Measurements from ENCODE around the gene MACROD1. TPM values are rescaled to one million over a fixed set of nuclear protein-coding genes. Genes with fewer than 3 reads are reported as not detected.

The MACROD1 gene
- total RNA-seq, 5 donors from 2014 or later (not counting 1 experiment from before 2014, with no cell fraction given), result 6.0 to 14.8 (median 10.4) TPM

DNA sequence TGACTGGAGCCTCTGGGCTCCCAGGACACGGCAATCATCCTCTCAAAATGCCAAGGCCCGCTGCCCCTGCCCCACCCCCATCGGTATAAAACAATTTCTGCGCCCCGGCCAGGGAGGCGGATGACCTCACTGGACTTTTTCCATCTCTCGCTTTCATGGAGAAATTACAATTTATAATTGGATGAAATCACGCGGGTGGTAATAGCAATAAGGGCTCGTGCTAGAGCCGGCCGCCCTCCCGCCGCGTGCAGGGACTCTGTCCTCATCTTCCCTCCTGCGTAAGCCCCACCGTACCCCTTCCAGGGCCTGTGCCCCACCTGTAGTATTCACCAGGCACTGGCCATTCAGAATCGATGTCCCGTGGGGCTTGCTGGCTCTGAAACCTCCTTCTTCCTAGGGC is 64.5 kb downstream of the MACROD1 start:
- WGBS (ENCODE audit: insufficient coverage), result 95% methylated on average over 17 of the region's 19 CpGs
- H3K4me1 Mint-ChIP-seq, result no peaks in the 10 kb centered on the region
- ChIA-PET CTCF (interaction anchor here in 1 of 2 donors (0.5 kb wide), 1 partner anchor 129 kb away, joined by 3 read pairs; no protein-coding TSS in a partner anchor), POLR2A (no interaction called here)
- H3K27me3 Mint-ChIP-seq, result no peaks in the 10 kb centered on the region
- no peak for DNase-seq
- no peak overlapping the region for H3K27ac Mint-ChIP-seq
- ATAC-seq (replicated peaks in 1 of 4), result no peak
- H3K9me3 Mint-ChIP-seq, result no peaks in the 10 kb centered on the region
- Histone ChIP-seq H3K9me3 (no peaks in the 10 kb centered on the region), H3K36me3 (ENCODE audit: control insufficient read depth in 2 of 2, extremely low read depth in 1 of 2, insufficient read depth in 1 of 2, low read length in 1 of 2) (no peaks in the 10 kb centered on the region), H3K4me3 (ENCODE audit: control insufficient read depth in 1 of 2, extremely low read depth in 1 of 2, low read length in 1 of 2) (no peak overlapping the region), H3K27me3 (replicated peaks in 1 of 2; ENCODE audit: control insufficient read depth in 2 of 2, extremely low read depth in 1 of 2, insufficient read depth in 2 of 2, low read length in 1 of 2) (peaks cover 0 to 4% of the 10 kb centered on the region in 2 experiments), H3K27ac (ENCODE audit: low read length) (no peak overlapping the region), H3K4me1 (ENCODE audit: control insufficient read depth in 1 of 2, extremely low read depth in 1 of 2, insufficient read depth in 2 of 2, low read length in 2 of 2) (no peaks in the 10 kb centered on the region)
- no peak overlapping the region for H3K4me3 Mint-ChIP-seq
- H3K36me3 Mint-ChIP-seq, result no peaks in the 10 kb centered on the region

DNA sequence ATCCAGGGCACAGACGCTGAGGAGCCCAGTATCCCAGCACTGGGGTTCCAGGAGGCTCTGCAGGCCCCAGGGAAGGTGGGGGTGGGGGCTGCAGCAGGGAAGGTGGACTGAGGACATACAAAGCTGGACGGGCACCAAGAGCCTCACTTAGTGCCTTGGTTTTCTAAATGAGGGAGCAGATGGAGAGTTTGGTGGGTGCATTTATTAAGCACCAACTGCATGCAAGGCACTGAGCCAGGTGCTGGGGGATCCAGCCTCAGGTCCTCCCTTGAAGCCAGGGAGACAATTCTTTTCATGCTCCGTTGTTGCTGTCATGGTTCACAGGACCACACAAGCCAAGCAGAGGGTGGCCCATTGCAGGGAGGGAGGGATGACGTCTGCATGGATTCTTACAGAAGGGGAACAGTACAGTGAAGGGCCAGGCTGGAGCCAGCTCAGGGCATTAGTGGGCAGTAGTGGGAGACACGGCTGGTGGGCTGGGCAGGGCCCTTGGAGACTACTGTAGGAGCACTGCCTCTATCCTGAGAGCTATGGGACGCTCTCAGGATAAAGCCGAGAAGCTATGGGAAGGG is 65.0 kb downstream of the MACROD1 start:
- no peak overlapping the region for H3K4me3 Mint-ChIP-seq
- CTCF ChIA-PET, result interaction anchor here in 1 of 2 donors (0.5 kb wide), 1 partner anchor 129 kb away, joined by 3 read pairs; no protein-coding TSS in a partner anchor
- Histone ChIP-seq H3K4me3 (ENCODE audit: control insufficient read depth in 1 of 2, extremely low read depth in 1 of 2, low read length in 1 of 2) (no peak overlapping the region), H3K27me3 (replicated peaks in 1 of 2; ENCODE audit: control insufficient read depth in 2 of 2, extremely low read depth in 1 of 2, insufficient read depth in 2 of 2, low read length in 1 of 2) (peaks cover 0 to 4% of the 10 kb centered on the region in 2 experiments), H3K27ac (ENCODE audit: low read length) (no peak overlapping the region), H3K36me3 (ENCODE audit: control insufficient read depth in 2 of 2, extremely low read depth in 1 of 2, insufficient read depth in 1 of 2, low read length in 1 of 2) (no peaks in the 10 kb centered on the region), H3K9me3 (no peaks in the 10 kb centered on the region), H3K4me1 (ENCODE audit: control insufficient read depth in 1 of 2, extremely low read depth in 1 of 2, insufficient read depth in 2 of 2, low read length in 2 of 2) (no peaks in the 10 kb centered on the region)
- ATAC-seq (replicated peaks in 1 of 4), result no peak
- no peaks in the 10 kb centered on the region for H3K9me3 Mint-ChIP-seq
- POLR2A ChIA-PET, result no interaction called here
- 80% methylated on average over 7 of the region's 7 CpGs for WGBS (ENCODE audit: insufficient coverage)
- H3K27me3 Mint-ChIP-seq, result no peaks in the 10 kb centered on the region
- DNase-seq, result no peak
- H3K27ac Mint-ChIP-seq, result no peak overlapping the region
- H3K4me1 Mint-ChIP-seq, result no peaks in the 10 kb centered on the region
- H3K36me3 Mint-ChIP-seq, result no peaks in the 10 kb centered on the region

DNA sequence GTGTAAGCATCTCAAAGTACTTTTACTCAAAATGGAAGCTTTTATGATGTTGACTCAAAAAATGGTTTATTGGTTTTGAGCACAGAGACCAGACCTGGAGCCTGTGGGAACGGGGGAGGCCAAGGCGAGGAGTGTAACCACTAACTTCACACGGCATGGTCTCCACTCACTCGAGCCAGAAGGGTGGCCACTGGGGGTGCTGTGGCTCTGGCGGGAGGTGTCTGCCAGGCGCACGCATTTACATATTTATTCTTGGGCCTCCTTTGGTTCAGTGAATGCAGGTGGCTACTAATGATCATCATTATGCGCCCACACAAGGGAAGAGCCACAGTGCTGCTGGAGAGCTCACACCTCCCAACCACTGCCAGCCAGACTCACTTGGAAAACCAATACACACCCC is 65.6 kb downstream of the MACROD1 start:
- POLR2A ChIA-PET, result no interaction called here
- CTCF ChIA-PET, result no interaction called here
- Histone ChIP-seq H3K4me3 (ENCODE audit: control insufficient read depth in 1 of 2, extremely low read depth in 1 of 2, low read length in 1 of 2) (no peak overlapping the region), H3K27me3 (replicated peaks in 1 of 2; ENCODE audit: control insufficient read depth in 2 of 2, extremely low read depth in 1 of 2, insufficient read depth in 2 of 2, low read length in 1 of 2) (peaks cover 0 to 4% of the 10 kb centered on the region in 2 experiments), H3K36me3 (ENCODE audit: control insufficient read depth in 2 of 2, extremely low read depth in 1 of 2, insufficient read depth in 1 of 2, low read length in 1 of 2) (no peaks in the 10 kb centered on the region), H3K27ac (ENCODE audit: low read length) (no peak overlapping the region), H3K4me1 (ENCODE audit: control insufficient read depth in 1 of 2, extremely low read depth in 1 of 2, insufficient read depth in 2 of 2, low read length in 2 of 2) (no peaks in the 10 kb centered on the region), H3K9me3 (no peaks in the 10 kb centered on the region)
- Mint-ChIP-seq H3K27ac (no peak overlapping the region), H3K27me3 (no peaks in the 10 kb centered on the region), H3K4me3 (no peak overlapping the region), H3K4me1 (no peaks in the 10 kb centered on the region), H3K36me3 (no peaks in the 10 kb centered on the region), H3K9me3 (no peaks in the 10 kb centered on the region)
- ATAC-seq (replicated peaks in 1 of 4), result no peak
- WGBS (ENCODE audit: insufficient coverage), result 75% methylated on average over 4 of the region's 8 CpGs
- no peak for DNase-seq

DNA sequence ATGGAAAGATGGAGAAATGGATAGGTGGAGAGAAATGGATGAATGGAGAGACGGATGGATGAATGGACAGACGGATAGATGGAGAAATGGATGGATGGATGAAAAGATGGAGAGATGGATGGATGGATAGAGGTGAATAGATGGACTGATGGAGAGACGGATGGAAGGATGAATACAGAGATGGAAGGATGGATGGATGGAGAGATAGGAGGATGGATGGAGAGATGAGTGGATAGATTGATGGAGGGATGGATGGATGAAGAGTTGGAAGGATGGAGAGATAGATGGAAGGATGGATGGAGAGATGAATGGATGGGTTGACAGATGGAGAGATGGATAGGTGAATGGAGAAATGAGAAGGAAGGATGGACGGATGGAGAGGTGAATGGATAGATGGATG is 66.5 kb downstream of the MACROD1 start:
- Histone ChIP-seq H3K4me1 (ENCODE audit: control insufficient read depth in 1 of 2, extremely low read depth in 1 of 2, insufficient read depth in 2 of 2, low read length in 2 of 2) (no peaks in the 10 kb centered on the region), H3K36me3 (ENCODE audit: control insufficient read depth in 2 of 2, extremely low read depth in 1 of 2, insufficient read depth in 1 of 2, low read length in 1 of 2) (no peaks in the 10 kb centered on the region), H3K9me3 (no peaks in the 10 kb centered on the region), H3K4me3 (ENCODE audit: control insufficient read depth in 1 of 2, extremely low read depth in 1 of 2, low read length in 1 of 2) (no peak overlapping the region), H3K27ac (ENCODE audit: low read length) (no peak overlapping the region), H3K27me3 (replicated peaks in 1 of 2; ENCODE audit: control insufficient read depth in 2 of 2, extremely low read depth in 1 of 2, insufficient read depth in 2 of 2, low read length in 1 of 2) (peaks cover 0 to 4% of the 10 kb centered on the region in 2 experiments)
- Mint-ChIP-seq H3K27ac (no peak overlapping the region), H3K4me1 (no peaks in the 10 kb centered on the region), H3K9me3 (no peaks in the 10 kb centered on the region), H3K36me3 (no peaks in the 10 kb centered on the region), H3K4me3 (no peak overlapping the region), H3K27me3 (no peaks in the 10 kb centered on the region)
- ChIA-PET CTCF (no interaction called here), POLR2A (no interaction called here)
- 88% methylated on average over 4 of the region's 4 CpGs for WGBS (ENCODE audit: insufficient coverage)
- no peak for ATAC-seq (replicated peaks in 1 of 4)
- no peak for DNase-seq

DNA sequence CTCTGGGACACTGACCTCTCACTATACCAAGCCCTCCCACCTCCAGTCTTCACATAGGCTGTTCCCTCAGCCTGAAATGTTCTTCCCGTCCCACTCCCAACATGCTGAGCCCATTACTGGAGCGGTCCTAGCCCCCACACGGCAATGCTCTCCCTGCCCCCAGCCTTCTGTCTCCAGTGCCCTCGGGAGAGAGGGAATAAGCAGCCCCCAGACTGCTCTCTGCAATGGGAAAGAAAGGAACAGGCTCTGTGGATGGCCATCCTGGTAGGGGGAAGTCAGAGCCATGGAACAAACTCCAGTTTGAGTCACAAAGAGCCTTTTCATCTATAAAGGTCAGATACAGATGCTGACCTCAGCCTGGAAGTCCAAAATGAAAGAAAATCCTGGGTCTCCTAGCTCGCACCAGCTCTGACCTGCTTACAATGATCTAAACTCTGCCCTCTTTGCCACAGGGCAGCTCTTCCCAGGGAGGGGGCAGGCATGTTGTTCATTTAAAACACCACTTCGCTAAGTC is 67.5 kb downstream of the MACROD1 start:
- CTCF ChIA-PET, result no interaction called here
- POLR2A ChIA-PET, result no interaction called here
- peaks cover 0 to 4% of the 10 kb centered on the region in 2 experiments for H3K27me3 ChIP-seq (replicated peaks in 1 of 2; ENCODE audit: control insufficient read depth in 2 of 2, extremely low read depth in 1 of 2, insufficient read depth in 2 of 2, low read length in 1 of 2)

DNA sequence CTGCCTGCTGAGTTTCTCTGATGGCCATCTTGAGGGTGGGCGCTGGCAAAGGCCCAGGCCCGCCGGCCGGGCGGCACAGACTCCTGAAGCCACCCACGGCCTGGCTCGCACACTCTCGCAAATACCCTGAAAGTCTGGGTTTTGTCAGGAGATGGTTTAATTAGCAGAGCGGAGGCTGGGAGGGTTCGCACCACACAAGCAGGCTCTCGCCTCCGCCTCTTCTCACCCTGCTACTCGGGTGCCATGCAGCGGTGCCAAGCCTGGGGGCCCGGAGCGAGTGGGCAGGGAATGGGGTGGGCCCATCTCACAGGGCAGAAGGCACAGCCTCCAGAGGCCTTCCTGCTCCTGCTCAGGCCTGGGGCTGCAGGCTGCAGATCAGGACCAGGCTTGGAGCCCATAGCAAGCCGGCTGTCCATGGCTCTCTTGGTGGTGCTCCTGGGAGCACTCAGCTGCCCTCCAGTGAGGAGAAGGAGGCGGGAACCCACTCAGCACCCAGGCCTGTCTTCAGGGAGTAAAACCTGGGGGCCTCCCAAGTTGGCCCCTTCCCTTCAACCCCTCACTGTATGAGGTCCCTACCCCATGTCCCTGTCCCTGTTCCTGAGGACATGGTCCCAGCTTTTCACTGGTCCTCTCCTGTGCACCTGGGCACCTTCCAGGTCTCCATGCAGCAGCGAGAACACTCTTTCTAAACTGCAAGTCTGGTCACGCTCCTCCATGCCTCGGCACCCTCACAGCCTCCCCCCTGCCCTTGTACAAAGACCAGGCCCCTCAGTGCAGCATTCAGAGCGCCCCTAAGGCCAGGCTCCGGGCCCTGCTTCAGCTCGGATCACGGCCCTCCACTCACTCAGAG is 68.2 kb downstream of the MACROD1 start:
- Histone ChIP-seq H3K4me1 (ENCODE audit: control insufficient read depth in 1 of 2, extremely low read depth in 1 of 2, insufficient read depth in 2 of 2, low read length in 2 of 2) (no peaks in the 10 kb centered on the region), H3K27me3 (replicated peaks in 1 of 2; ENCODE audit: control insufficient read depth in 2 of 2, extremely low read depth in 1 of 2, insufficient read depth in 2 of 2, low read length in 1 of 2) (peaks cover 0 to 4% of the 10 kb centered on the region in 2 experiments), H3K4me3 (ENCODE audit: control insufficient read depth in 1 of 2, extremely low read depth in 1 of 2, low read length in 1 of 2) (no peak overlapping the region), H3K27ac (ENCODE audit: low read length) (no peak overlapping the region), H3K36me3 (ENCODE audit: control insufficient read depth in 2 of 2, extremely low read depth in 1 of 2, insufficient read depth in 1 of 2, low read length in 1 of 2) (no peaks in the 10 kb centered on the region), H3K9me3 (no peaks in the 10 kb centered on the region)
- H3K4me3 Mint-ChIP-seq, result no peak overlapping the region
- ATAC-seq (replicated peaks in 1 of 4), result no peak
- no peaks in the 10 kb centered on the region for H3K27me3 Mint-ChIP-seq
- no peaks in the 10 kb centered on the region for H3K9me3 Mint-ChIP-seq
- no peak for DNase-seq
- ChIA-PET POLR2A (no interaction called here), CTCF (interaction anchor here in 1 of 2 donors (0.6 kb wide), 1 partner anchor 171 kb away, joined by 7 read pairs; no protein-coding TSS in a partner anchor)
- no peaks in the 10 kb centered on the region for H3K4me1 Mint-ChIP-seq
- H3K27ac Mint-ChIP-seq, result no peak overlapping the region
- no peaks in the 10 kb centered on the region for H3K36me3 Mint-ChIP-seq
- 86% methylated on average over 16 of the region's 25 CpGs for WGBS (ENCODE audit: insufficient coverage)

More for the DNA sequence above, 67.5 kb downstream of the MACROD1 start:
- H3K4me1 ChIP-seq (ENCODE audit: control insufficient read depth in 1 of 2, extremely low read depth in 1 of 2, insufficient read depth in 2 of 2, low read length in 2 of 2), result no peaks in the 10 kb centered on the region
- no peak for ATAC-seq (replicated peaks in 1 of 4)
- H3K36me3 Mint-ChIP-seq, result no peaks in the 10 kb centered on the region
- no peaks in the 10 kb centered on the region for H3K9me3 ChIP-seq
- no peaks in the 10 kb centered on the region for H3K4me1 Mint-ChIP-seq
- H3K36me3 ChIP-seq (ENCODE audit: control insufficient read depth in 2 of 2, extremely low read depth in 1 of 2, insufficient read depth in 1 of 2, low read length in 1 of 2), result no peaks in the 10 kb centered on the region
- no peaks in the 10 kb centered on the region for H3K9me3 Mint-ChIP-seq
- no peaks in the 10 kb centered on the region for H3K27me3 Mint-ChIP-seq
- H3K4me3 ChIP-seq (ENCODE audit: control insufficient read depth in 1 of 2, extremely low read depth in 1 of 2, low read length in 1 of 2), result no peak overlapping the region
- WGBS (ENCODE audit: insufficient coverage), result 92% methylated on average over 2 of the region's 6 CpGs
- H3K4me3 Mint-ChIP-seq, result no peak overlapping the region
- no peak overlapping the region for H3K27ac Mint-ChIP-seq
- no peak for DNase-seq
- H3K27ac ChIP-seq (ENCODE audit: low read length), result no peak overlapping the region
